ENCODE results near the gene CNOT6.
"Not testable (repeated sequence)": the region's sequence is repeated elsewhere in the genome, so short reads cannot be mapped to it uniquely, and the experiment has no call there.

GRCh38 chr5:180475969-180476524 is 18.1 kb upstream of the CNOT6 start:
- TF ChIP-seq CTCF (IDR thresholded peaks at IDR 0.05; ENCODE audit: low read depth, low read length); EZH2phosphoT487 (IDR thresholded peaks at IDR 0.05; ENCODE audit: low read depth): not testable (repeated sequence)
